ENCODE measurements around the gene PEBP1.

The PEBP1 gene

GRCh38 chr12:118193477-118193876, 57.6 kb downstream of the PEBP1 start:
- no peak for TF ChIP-seq CTCF (IDR thresholded peaks at IDR 0.05; ENCODE audit: low read depth, low read length)
- no peak overlapping the region for H3K4me3 ChIP-seq (ENCODE audit: low read depth, low read length)

GRCh38 chr12:118193958-118194357, 58.0 kb downstream of the PEBP1 start:
- TF ChIP-seq CTCF (IDR thresholded peaks at IDR 0.05; ENCODE audit: low read depth, low read length): no peak

More at GRCh38 chr12:118193958-118194357, 58.0 kb downstream of the PEBP1 start:
- no peak overlapping the region for H3K4me3 ChIP-seq (ENCODE audit: low read depth, low read length)
